Gastroesophageal sphincter (tissue), 4 donors: Measurements from ENCODE around the gene SPON2. TPM values are rescaled to one million over a fixed set of nuclear protein-coding genes. Genes with fewer than 3 reads are reported as not detected.
A peak's percentile ranks its signal among the peaks of the same experiment; 100 is the strongest.

Source experiments
- ATAC-seq: fragments of 150-250 bp; one replicate; pipeline ENCODE4 v1.9.1; 2016; ENCODE audit warnings: mild to moderate bottlenecking, moderate library complexity
- H3K27ac ChIP-seq, 4 donors: fragments of 200-600 bp; sonication (generic) in 3 of 4; 1 replicate in 3 of 4; 2 replicates in 1 of 4; pipeline ENCODE4 v1.5.1; 2016 to 2019
- H3K27me3 ChIP-seq: fragments of 200-600 bp; sonication (generic); one replicate; pipeline ENCODE4 v1.5.1; 2019
- H3K36me3 ChIP-seq, 2 donors: fragments of 200-600 bp; sonication (generic); one replicate each; pipeline ENCODE4 v1.5.1; 2019; ENCODE audit warnings: control low read depth in 1 of 2
- H3K4me1 ChIP-seq, 3 donors: fragments of 200-600 bp; sonication (generic); 1 replicate in 2 of 3; 2 replicates in 1 of 3; pipeline ENCODE4 v1.5.1; 2016 to 2019; ENCODE audit warnings: control low read depth in 2 of 3
- H3K4me3 ChIP-seq, 2 donors: fragments of 200-600 bp; sonication (generic); one replicate each; pipeline ENCODE4 v1.5.1; 2019; ENCODE audit warnings: mild to moderate bottlenecking in 1 of 2, moderate library complexity in 1 of 2
- H3K9me3 ChIP-seq, 3 donors: fragments of 200-600 bp; sonication (generic); one replicate each; pipeline ENCODE4 v1.5.1; 2017 to 2019; ENCODE audit warnings: control low read depth in 2 of 3
- CTCF ChIP-seq, 4 experiments: fragments of 200-600 bp in 2 of 4; fragments of 450-650 bp in 2 of 4; sonication (generic) in 1 of 4; IDR thresholded peaks; one replicate each; pipeline ENCODE4 v1.5.1; 2017 to 2019; ENCODE audit warnings: antibody characterized with exemption in 4 of 4, mild to moderate bottlenecking in 2 of 4, moderate library complexity in 2 of 4
- EP300 ChIP-seq: sonication (generic); formaldehyde crosslinking; IDR thresholded peaks from one replicate; pipeline ENCODE4 v1.6.1; 2017; ENCODE audit warnings: antibody characterized with exemption, mild to moderate bottlenecking
- POLR2A ChIP-seq, 2 donors: fragments of 450-650 bp; IDR thresholded peaks; one replicate each; pipeline ENCODE4 v1.6.1; 2017; ENCODE audit warnings: antibody characterized with exemption in 2 of 2, mild to moderate bottlenecking in 2 of 2, moderate library complexity in 1 of 2
- POLR2AphosphoS5 ChIP-seq: sonication (generic); formaldehyde crosslinking; IDR thresholded peaks from one replicate; pipeline ENCODE4 v1.6.1; 2017; ENCODE audit warnings: antibody characterized with exemption
- WGBS, 2 donors: methylation state at CpG; one replicate each; pipeline ENCODE4 v1.1.5; 2018; ENCODE audit warnings: low coverage in 1 of 2; 5-methylcytosine and 5-hydroxymethylcytosine counted together
- total RNA-seq, 4 donors: library from RNA; depleted of rRNA; stranded (reverse); fragments of >200 nt; gene quantifications; one replicate each; pipeline ENCODE4 v1.1.0, GENCODE V29; 2016

SPON2 gene
- total RNA-seq, 4 donors from 2014 or later: 16.3 to 72.5 (median 55.0) TPM

GRCh38 chr4:1207157-1207470, 34.7 kb upstream of the SPON2 start:
- ATAC-seq: no peak
- H3K9me3 ChIP-seq: no peaks in the 10 kb centered on the region
- peak overlapping the region in 1 of 4 donors; percentile 79 for H3K27ac ChIP-seq
- H3K4me3 ChIP-seq: no peak overlapping the region
- no peaks in the 10 kb centered on the region for H3K27me3 ChIP-seq
- H3K36me3 ChIP-seq: peaks cover 0 to 12% of the 10 kb centered on the region in 2 donors
- TF ChIP-seq POLR2AphosphoS5 (no peak), EP300 (no peak), POLR2A (IDR thresholded peaks at IDR 0.05) (no peak), CTCF (IDR thresholded peaks at IDR 0.05) (no peak)
- H3K4me1 ChIP-seq: peaks cover 9 to 77% (median 48%) of the 10 kb centered on the region in 3 donors
- 83% methylated on average over 2 of the region's 12 CpGs; no CpG with 5 or more reads in 1 of the 2 donors for WGBS, 2 donors

- H3K9me3 ChIP-seq: no peaks in the 10 kb centered on the region
- ATAC-seq: no peak
- peaks cover 9 to 73% (median 43%) of the 10 kb centered on the region in 3 donors for H3K4me1 ChIP-seq
- peak overlapping the region in 1 of 4 donors; percentile 79 for H3K27ac ChIP-seq
- TF ChIP-seq CTCF (IDR thresholded peaks at IDR 0.05) (no peak), POLR2AphosphoS5 (no peak), EP300 (no peak), POLR2A (IDR thresholded peaks at IDR 0.05) (no peak)
- H3K27me3 ChIP-seq: no peaks in the 10 kb centered on the region
- no peak overlapping the region for H3K4me3 ChIP-seq
- H3K36me3 ChIP-seq: peaks cover 0 to 8% of the 10 kb centered on the region in 2 donors
- 87 to 100% methylated on average over 2 to 8 of the region's 21 CpGs for WGBS, 2 donors
Measured at GRCh38 chr4:1206299-1207156, 34.1 kb upstream of the SPON2 start.

- Histone ChIP-seq H3K4me1 (peaks cover 7 to 73% (median 40%) of the 10 kb centered on the region in 3 donors), H3K27ac (peak overlapping the region in 1 of 4 donors; percentile 39), H3K36me3 (peaks cover 0 to under 1% of the 10 kb centered on the region in 2 donors), H3K4me3 (no peak overlapping the region), H3K9me3 (no peaks in the 10 kb centered on the region), H3K27me3 (no peaks in the 10 kb centered on the region)
- 80% methylated on average over 1 of the region's 17 CpGs; no CpG with 5 or more reads in 1 of the 2 donors for WGBS, 2 donors
- ATAC-seq: no peak
- TF ChIP-seq POLR2A (IDR thresholded peaks at IDR 0.05) (no peak), POLR2AphosphoS5 (no peak), EP300 (no peak)
Measured at GRCh38 chr4:1205586-1206298, 33.4 kb upstream of the SPON2 start.

GRCh38 chr4:1204828-1205585, 32.6 kb upstream of the SPON2 start:
- peak overlapping the region in 1 of 4 donors; percentile 39 for H3K27ac ChIP-seq
- H3K9me3 ChIP-seq: no peaks in the 10 kb centered on the region
- ATAC-seq: no peak
- WGBS, 2 donors: 73% methylated on average over 2 of the region's 25 CpGs; no CpG with 5 or more reads in 1 of the 2 donors
- no peak for TF ChIP-seq CTCF (IDR thresholded peaks at IDR 0.05)
- no peaks in the 10 kb centered on the region for H3K36me3 ChIP-seq
- H3K27me3 ChIP-seq: no peaks in the 10 kb centered on the region
- H3K4me3 ChIP-seq: no peak overlapping the region
- H3K4me1 ChIP-seq: peaks cover 2 to 73% (median 40%) of the 10 kb centered on the region in 3 donors

GRCh38 chr4:1204286-1204827, 32.0 kb upstream of the SPON2 start:
- no peak for ATAC-seq
- WGBS, 2 donors: 91% methylated on average over 15 to 21 of the region's 21 CpGs
- H3K27me3 ChIP-seq: no peaks in the 10 kb centered on the region
- peak overlapping the region in 1 of 4 donors; percentile 80 for H3K27ac ChIP-seq
- H3K4me3 ChIP-seq: no peak overlapping the region
- H3K36me3 ChIP-seq: no peaks in the 10 kb centered on the region
- peaks cover 2 to 73% (median 38%) of the 10 kb centered on the region in 3 donors for H3K4me1 ChIP-seq
- no peaks in the 10 kb centered on the region for H3K9me3 ChIP-seq
- TF ChIP-seq POLR2A (IDR thresholded peaks at IDR 0.05) (no peak), EP300 (no peak), POLR2AphosphoS5 (no peak), CTCF (IDR thresholded peaks at IDR 0.05) (no peak)
